ENCODE measurements around the gene USP49. TPM values are rescaled to one million over a fixed set of nuclear protein-coding genes. Genes with fewer than 3 reads are reported as not detected.

The USP49 gene
- total and polyA plus RNA-seq, 2 of the 13 experiments (the other 11 are each of a cell fraction or from before 2014, with no cell fraction given) = 2.9 to 4.3 TPM

- TF ChIP-seq ZNF720 (CRISPR knock-in tag; IDR thresholded peaks at IDR 0.05) (no peak), ZNF547 (CRISPR knock-in tag; IDR thresholded peaks at IDR 0.05) (no peak), ZNF709 (CRISPR knock-in tag; IDR thresholded peaks at IDR 0.05) (no peak), ZC3H13 (CRISPR knock-in tag; IDR thresholded peaks at IDR 0.05) (no peak), GPN1 (CRISPR knock-in tag; IDR thresholded peaks at IDR 0.05; ENCODE audit: borderline replicate concordance) (no peak), ZNF746 (CRISPR knock-in tag; IDR thresholded peaks at IDR 0.05) (peak; percentile 21; the same call in 1 of the 2 replicates), KLF13 (CRISPR knock-in tag; IDR thresholded peaks at IDR 0.05) (no peak), ZNF260 (CRISPR knock-in tag; IDR thresholded peaks at IDR 0.05; ENCODE audit: borderline replicate concordance, low read depth) (no peak), TEF (CRISPR knock-in tag; IDR thresholded peaks at IDR 0.05) (no peak), MLLT10 (CRISPR knock-in tag; IDR thresholded peaks at IDR 0.05) (no peak), SIN3A (IDR thresholded peaks at IDR 0.05; ENCODE audit: borderline replicate concordance, low read depth, low read length) (peak; percentile 91), ZNF747 (CRISPR knock-in tag; IDR thresholded peaks at IDR 0.05; ENCODE audit: borderline replicate concordance) (0 out of 2 replicates have a peak, but pooled peaks have one; percentile 16), ZNF614 (CRISPR knock-in tag; IDR thresholded peaks at IDR 0.05; ENCODE audit: borderline replicate concordance) (no peak), NFKBIZ (CRISPR knock-in tag; IDR thresholded peaks at IDR 0.05) (no peak), ZNF607 (CRISPR knock-in tag; IDR thresholded peaks at IDR 0.05; ENCODE audit: borderline replicate concordance) (no peak), ZIK1 (CRISPR knock-in tag; IDR thresholded peaks at IDR 0.05; ENCODE audit: borderline replicate concordance, low read depth) (0 out of 2 replicates have a peak, but pooled peaks have one; percentile 65), KDM4B (CRISPR knock-in tag; IDR thresholded peaks at IDR 0.05) (no peak), ZNF781 (CRISPR knock-in tag; IDR thresholded peaks at IDR 0.05; ENCODE audit: borderline replicate concordance, not compliant biosample characterization) (no peak), NONO (IDR thresholded peaks at IDR 0.05) (no peak), NONO (CRISPR knock-in tag; conservative IDR thresholded peaks at IDR 0.05) (peak; percentile 42; the same call in 1 of the 2 replicates)
- TF ChIP-seq, protein P1, sequence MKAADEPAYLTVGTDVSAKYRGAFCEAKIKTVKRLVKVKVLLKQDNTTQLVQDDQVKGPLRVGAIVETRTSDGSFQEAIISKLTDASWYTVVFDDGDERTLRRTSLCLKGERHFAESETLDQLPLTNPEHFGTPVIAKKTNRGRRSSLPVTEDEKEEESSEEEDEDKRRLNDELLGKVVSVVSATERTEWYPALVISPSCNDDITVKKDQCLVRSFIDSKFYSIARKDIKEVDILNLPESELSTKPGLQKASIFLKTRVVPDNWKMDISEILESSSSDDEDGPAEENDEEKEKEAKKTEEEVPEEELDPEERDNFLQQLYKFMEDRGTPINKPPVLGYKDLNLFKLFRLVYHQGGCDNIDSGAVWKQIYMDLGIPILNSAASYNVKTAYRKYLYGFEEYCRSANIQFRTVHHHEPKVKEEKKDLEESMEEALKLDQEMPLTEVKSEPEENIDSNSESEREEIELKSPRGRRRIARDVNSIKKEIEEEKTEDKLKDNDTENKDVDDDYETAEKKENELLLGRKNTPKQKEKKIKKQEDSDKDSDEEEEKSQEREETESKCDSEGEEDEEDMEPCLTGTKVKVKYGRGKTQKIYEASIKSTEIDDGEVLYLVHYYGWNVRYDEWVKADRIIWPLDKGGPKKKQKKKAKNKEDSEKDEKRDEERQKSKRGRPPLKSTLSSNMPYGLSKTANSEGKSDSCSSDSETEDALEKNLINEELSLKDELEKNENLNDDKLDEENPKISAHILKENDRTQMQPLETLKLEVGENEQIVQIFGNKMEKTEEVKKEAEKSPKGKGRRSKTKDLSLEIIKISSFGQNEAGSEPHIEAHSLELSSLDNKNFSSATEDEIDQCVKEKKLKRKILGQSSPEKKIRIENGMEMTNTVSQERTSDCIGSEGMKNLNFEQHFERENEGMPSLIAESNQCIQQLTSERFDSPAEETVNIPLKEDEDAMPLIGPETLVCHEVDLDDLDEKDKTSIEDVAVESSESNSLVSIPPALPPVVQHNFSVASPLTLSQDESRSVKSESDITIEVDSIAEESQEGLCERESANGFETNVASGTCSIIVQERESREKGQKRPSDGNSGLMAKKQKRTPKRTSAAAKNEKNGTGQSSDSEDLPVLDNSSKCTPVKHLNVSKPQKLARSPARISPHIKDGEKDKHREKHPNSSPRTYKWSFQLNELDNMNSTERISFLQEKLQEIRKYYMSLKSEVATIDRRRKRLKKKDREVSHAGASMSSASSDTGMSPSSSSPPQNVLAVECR (CRISPR knock-in tag; IDR thresholded peaks at IDR 0.05; ENCODE audit: borderline replicate concordance) = peak; percentile 86
- TF ChIP-seq, protein P2, sequence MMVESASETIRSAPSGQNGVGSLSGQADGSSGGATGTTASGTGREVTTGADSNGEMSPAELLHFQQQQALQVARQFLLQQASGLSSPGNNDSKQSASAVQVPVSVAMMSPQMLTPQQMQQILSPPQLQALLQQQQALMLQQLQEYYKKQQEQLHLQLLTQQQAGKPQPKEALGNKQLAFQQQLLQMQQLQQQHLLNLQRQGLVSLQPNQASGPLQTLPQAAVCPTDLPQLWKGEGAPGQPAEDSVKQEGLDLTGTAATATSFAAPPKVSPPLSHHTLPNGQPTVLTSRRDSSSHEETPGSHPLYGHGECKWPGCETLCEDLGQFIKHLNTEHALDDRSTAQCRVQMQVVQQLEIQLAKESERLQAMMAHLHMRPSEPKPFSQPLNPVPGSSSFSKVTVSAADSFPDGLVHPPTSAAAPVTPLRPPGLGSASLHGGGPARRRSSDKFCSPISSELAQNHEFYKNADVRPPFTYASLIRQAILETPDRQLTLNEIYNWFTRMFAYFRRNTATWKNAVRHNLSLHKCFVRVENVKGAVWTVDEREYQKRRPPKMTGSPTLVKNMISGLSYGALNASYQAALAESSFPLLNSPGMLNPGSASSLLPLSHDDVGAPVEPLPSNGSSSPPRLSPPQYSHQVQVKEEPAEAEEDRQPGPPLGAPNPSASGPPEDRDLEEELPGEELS (CRISPR knock-in tag; IDR thresholded peaks at IDR 0.05) = peak; percentile 4; the same call in 1 of the 2 replicates
Observed at GRCh38 chr6:41941280-41942066, 46.3 kb upstream of the USP49 start, which contains the start of gene CCND3 (continued).
